Sigmoid colon (tissue), 7 donors: ENCODE results near the gene NABP2. TPM values are rescaled to one million over a fixed set of nuclear protein-coding genes. Genes with fewer than 3 reads are reported as not detected.
A peak's percentile ranks its signal among the peaks of the same experiment; 100 is the strongest.

Experiments
- DNase-seq: peaks from one replicate; pipeline ENCODE4 v3.0.0-alpha.2; 2019
- H3K27ac ChIP-seq, 4 donors: fragments of 200-600 bp; sonication (generic); one replicate each; pipeline ENCODE4 v1.5.1; 2016 to 2019; ENCODE audit warnings: mild to moderate bottlenecking in 1 of 4
- H3K27me3 ChIP-seq, 3 donors: fragments of 200-600 bp; sonication (generic); one replicate each; pipeline ENCODE4 v1.5.1; 2019; ENCODE audit warnings: mild to moderate bottlenecking in 1 of 3
- H3K36me3 ChIP-seq, 4 donors: fragments of 200-600 bp; sonication (generic); one replicate each; pipeline ENCODE4 v1.5.1; 2016 to 2019
- H3K4me1 ChIP-seq, 4 donors: fragments of 200-600 bp; sonication (generic); one replicate each; pipeline ENCODE4 v1.5.1; 2017 to 2019
- H3K4me3 ChIP-seq, 4 donors: fragments of 200-600 bp; sonication (generic); one replicate each; pipeline ENCODE4 v1.5.1; 2017 to 2019; ENCODE audit warnings: mild to moderate bottlenecking in 2 of 4, moderate library complexity in 1 of 4
- H3K9me3 ChIP-seq, 4 donors: fragments of 200-600 bp in 3 of 4; sonication (generic) in 3 of 4; one replicate each; pipeline versions ENCODE4 v1.5.1 to v1.6.1; 2013 to 2019
- CTCF ChIP-seq, 4 experiments: fragments of 450-650 bp in 3 of 4; fragments of 200-600 bp in 1 of 4; IDR thresholded peaks; one replicate each; pipeline ENCODE4 v1.5.1; 2016 to 2019; ENCODE audit warnings: antibody characterized with exemption in 4 of 4, mild to moderate bottlenecking in 3 of 4, moderate library complexity in 2 of 4
- EP300 ChIP-seq, 4 donors: sonication (generic); formaldehyde crosslinking; IDR thresholded peaks; one replicate each; pipeline ENCODE4 v1.6.1; 2017; ENCODE audit warnings: antibody characterized with exemption in 4 of 4
- POLR2A ChIP-seq, 2 donors: fragments of 450-650 bp; IDR thresholded peaks; one replicate each; pipeline ENCODE4 v1.6.1; 2016; ENCODE audit warnings: antibody characterized with exemption in 2 of 2, mild to moderate bottlenecking in 2 of 2, moderate library complexity in 2 of 2
- POLR2AphosphoS5 ChIP-seq, 4 donors: sonication (generic); formaldehyde crosslinking; IDR thresholded peaks; one replicate each; pipeline ENCODE4 v1.6.1; 2017; ENCODE audit warnings: antibody characterized with exemption in 4 of 4
- WGBS, 2 donors: extraction: QIAGEN DNeasy Blood & Tissue Kit; methylation state at CpG; one replicate each; pipeline ENCODE4 v1.1.7; 2013; 5-methylcytosine and 5-hydroxymethylcytosine counted together
- intact Hi-C: fragments of 100-400 bp; cut with DNase I; formaldehyde crosslinking; loops from one replicate; pipeline ENCODE4 v1.15.1; 2023
- polyA plus RNA-seq, 3 donors: library from polyadenylated mRNA; stranded (reverse); fragments of 200-250 nt; gene quantifications; one replicate each; pipeline ENCODE4 v1.2.3, GENCODE V29; 2013
- total RNA-seq, 4 donors: library from RNA; depleted of rRNA; stranded (reverse); fragments of >200 nt; gene quantifications; one replicate each; pipeline ENCODE4 v1.1.0, GENCODE V29; 2016
- donor health status: healthy with polysubstance abuse.
- donor health status: Bipolar disorder and iron deficiency.
- donor health status: healthy.

Gene NABP2
- total and polyA plus RNA-seq, 7 donors: 17.2 to 43.7 (median 32.6) TPM

GRCh38 chr12:56188778-56189098, 35.4 kb upstream of the NABP2 start:
- Histone ChIP-seq H3K36me3 (peaks cover 10 to 35% (median 18%) of the 10 kb centered on the region in 4 donors), H3K27me3 (no peaks in the 10 kb centered on the region), H3K4me3 (peak overlapping the region; percentile 84 to 98 (median 93)), H3K27ac (peak overlapping the region; percentile 91 to 95 (median 92)), H3K4me1 (peaks cover 0 to 32% (median 25%) of the 10 kb centered on the region in 4 donors), H3K9me3 (no peaks in the 10 kb centered on the region)
- no peak for TF ChIP-seq POLR2AphosphoS5 (IDR thresholded peaks at IDR 0.05)
- no peak for TF ChIP-seq POLR2A (IDR thresholded peaks at IDR 0.05)
- no peak for TF ChIP-seq CTCF (IDR thresholded peaks at IDR 0.05)
- TF ChIP-seq EP300 (IDR thresholded peaks at IDR 0.05): no peak
- DNase-seq: peak; percentile 72
- intact Hi-C loops: loop anchor here (1.0 to 10.0 kb wide), 5 partner anchors 30 to 144 kb away; partner anchors contain the start of genes ESYT1, MYL6, NABP2 and RPS26
- 0 to 1% methylated on average over 17 of the region's 17 CpGs for WGBS, 2 donors

- peak within 1 kb of the TSS; percentile 91 to 95 (median 92) for H3K27ac ChIP-seq
- 1% methylated on average over 92 to 93 of the region's 93 CpGs for WGBS, 2 donors
- DNase-seq: peak; percentile 95
- H3K4me1 ChIP-seq: peaks cover 0 to 32% (median 25%) of the 10 kb centered on the region in 4 donors
- intact Hi-C loops: loop anchor here (1.0 to 10.0 kb wide), 5 partner anchors 31 to 145 kb away; partner anchors contain the start of genes ESYT1, MYL6, NABP2 and RPS26
- H3K4me3 ChIP-seq: peak within 1 kb of the TSS; percentile 84 to 98 (median 93)
- TF ChIP-seq POLR2AphosphoS5 (IDR thresholded peaks at IDR 0.05): peak; percentile 40 to 84 (median 64)
- peak in 3 of 4 experiments; percentile 39 to 72 (median 63) for TF ChIP-seq CTCF (IDR thresholded peaks at IDR 0.05)
- TF ChIP-seq POLR2A (IDR thresholded peaks at IDR 0.05): no peak
- no peaks in the 10 kb centered on the region for H3K27me3 ChIP-seq
- H3K36me3 ChIP-seq: peaks cover 5 to 29% (median 12%) of the 10 kb centered on the region in 4 donors
- H3K9me3 ChIP-seq: no peaks in the 10 kb centered on the region
Observed at GRCh38 chr12:56189099-56189917, 34.8 kb upstream of the NABP2 start, which contains the start of gene SMARCC2. TSS of gene SMARCC2 (minus strand) at chr12:56189483. CDS start at chr12:56189461, 22 bp downstream.

GRCh38 chr12:56189918-56190694, 34.0 kb upstream of the NABP2 start:
- H3K27me3 ChIP-seq: no peaks in the 10 kb centered on the region
- H3K36me3 ChIP-seq: peaks cover 0 to 21% (median 5%) of the 10 kb centered on the region in 4 donors
- TF ChIP-seq CTCF (IDR thresholded peaks at IDR 0.05) (peak in 3 of 4 experiments; percentile 1 to 29 (median 11)), POLR2AphosphoS5 (IDR thresholded peaks at IDR 0.05) (peak in 2 of 4 donors; percentile 6 to 20), POLR2A (IDR thresholded peaks at IDR 0.05) (no peak)
- no peaks in the 10 kb centered on the region for H3K9me3 ChIP-seq
- DNase-seq: peak; percentile 89
- peaks cover 0 to 32% (median 25%) of the 10 kb centered on the region in 4 donors for H3K4me1 ChIP-seq
- peak overlapping the region; percentile 91 to 95 (median 92) for H3K27ac ChIP-seq
- H3K4me3 ChIP-seq: peak overlapping the region; percentile 47 to 98 (median 93)
- WGBS, 2 donors: 0 to 1% methylated on average over 42 of the region's 42 CpGs
- intact Hi-C loops: loop anchor here (1.0 to 10.0 kb wide), 7 partner anchors 32 to 277 kb away; partner anchors contain the start of genes ANKRD52, ESYT1, MYL6 and NABP2

- H3K27me3 ChIP-seq: no peaks in the 10 kb centered on the region
- WGBS, 2 donors: 21 to 30% methylated on average over 9 of the region's 9 CpGs
- DNase-seq: no peak
- intact Hi-C loops: loop anchor here (5.0 kb wide), 2 partner anchors 67 to 277 kb away; partner anchors contain the start of genes ANKRD52 and SPRYD4
- H3K4me1 ChIP-seq: peaks cover 0 to 32% (median 25%) of the 10 kb centered on the region in 4 donors
- peaks cover 0 to 15% (median 3%) of the 10 kb centered on the region in 4 donors for H3K36me3 ChIP-seq
- peak overlapping the region; percentile 47 to 98 (median 93) for H3K4me3 ChIP-seq
- TF ChIP-seq POLR2A (IDR thresholded peaks at IDR 0.05) (no peak), POLR2AphosphoS5 (IDR thresholded peaks at IDR 0.05) (no peak), EP300 (IDR thresholded peaks at IDR 0.05) (no peak), CTCF (IDR thresholded peaks at IDR 0.05) (no peak)
- H3K9me3 ChIP-seq: no peaks in the 10 kb centered on the region
- peak overlapping the region; percentile 91 to 95 (median 92) for H3K27ac ChIP-seq
Observed at GRCh38 chr12:56190695-56191155, 33.4 kb upstream of the NABP2 start.
